HepG2 (cell line): ENCODE results near the gene CDR2L. TPM values are rescaled to one million over a fixed set of nuclear protein-coding genes. Genes with fewer than 3 reads are reported as not detected.

ENCODE experiments used
- ATAC-seq: fragments of 200-7000 bp; cut with Tn5 transposase; 3 replicates; pipeline ENCODE4 v1.9.1; 2020; ENCODE audit warnings: mild to moderate bottlenecking, moderate library complexity
- BruUV-seq: library from RNA; stranded (reverse); fragments of 400-500 nt; replicated peaks from 2 replicates; lab custom pipeline; 2021; lab: Mats Ljungman, UMichigan
- CTCF ChIA-PET: fragments of 300-600 bp; formaldehyde crosslinking; extraction: SDS; loops from one replicate; lab custom pipeline; 2021; ENCODE audit warnings: low total read pairs, inconsistent platforms, low intra/inter-chr PET ratio; lab: Yijun Ruan, JAX
- POLR2A ChIA-PET: fragments of 350-600 bp; sonication (Branson Sonifier 250); formaldehyde crosslinking; loops from one replicate; lab custom pipeline; 2020; ENCODE audit warnings: antibody characterized with exemption, inconsistent platforms; lab: Yijun Ruan, JAX
- DNase-seq: peaks from one replicate; pipeline ENCODE4 v3.0.0-alpha.2; 2015; ENCODE audit warnings: low spot score
- FAIRE-seq: peaks from 3 replicates; lab custom pipeline; 2011; peaks lifted over from hg19 to GRCh38; lab: Jason Lieb, UNC
- H2AFZ ChIP-seq: one replicate; pipeline ENCODE4 v1.6.1; 2011; ENCODE audit warnings: low read length, inconsistent platforms
- H3K27ac ChIP-seq: fragments of 300-600 bp; 3 replicates; pipeline ENCODE4 v1.8.0; 2011; ENCODE audit warnings: mixed run types, mild to moderate bottlenecking, mixed read lengths, low read length, inconsistent platforms; ENCODE audit not compliant: insufficient read depth; ENCODE audit errors: extremely low read length
- H3K27me3 ChIP-seq, 2 experiments: fragments of 200-600 bp in 1 of 2; 2 replicates in 1 of 2; 3 replicates in 1 of 2; pipeline versions ENCODE4 v1.6.0 to v1.8.0; 2011; ENCODE audit warnings: low read length in 2 of 2, mild to moderate bottlenecking in 2 of 2, moderate library complexity in 2 of 2, inconsistent platforms in 1 of 2; ENCODE audit not compliant: insufficient read depth in 2 of 2, control insufficient read depth in 1 of 2
- H3K36me3 ChIP-seq, 2 experiments: fragments of 200-600 bp in 1 of 2; replicated peaks in 1 of 2; 2 replicates in 1 of 2; 3 replicates in 1 of 2; pipeline versions ENCODE4 v1.5.1 to v1.8.0; 2011; ENCODE audit warnings: low read length in 2 of 2, inconsistent platforms in 1 of 2; ENCODE audit not compliant: insufficient read depth in 2 of 2, control insufficient read depth in 1 of 2
- H3K4me1 ChIP-seq: 2 replicates; pipeline ENCODE4 v1.5.1; 2012; ENCODE audit warnings: low read length, inconsistent platforms; ENCODE audit not compliant: insufficient read depth
- H3K4me2 ChIP-seq: 2 replicates; pipeline ENCODE4 v1.6.0; 2011; ENCODE audit warnings: low read depth, low read length, inconsistent platforms
- H3K4me3 ChIP-seq, 3 experiments: fragments of 200-600 bp in 1 of 3; sonication (generic), shearing (Covaris generic) in 1 of 3; replicated peaks in 1 of 3; 2 replicates each; pipeline ENCODE4 v1.5.1; 2011 to 2016; ENCODE audit warnings: low read length in 3 of 3, inconsistent platforms in 2 of 3, low read depth in 2 of 3, mild to moderate bottlenecking in 2 of 3, control low read depth in 1 of 3, mixed read lengths in 1 of 3; ENCODE audit not compliant: insufficient read depth in 1 of 3
- H3K79me2 ChIP-seq: one replicate; pipeline ENCODE4 v1.6.1; 2011; ENCODE audit warnings: low read length, inconsistent platforms; ENCODE audit not compliant: insufficient read depth
- H3K9ac ChIP-seq: 2 replicates; pipeline ENCODE4 v1.6.0; 2011; ENCODE audit warnings: mild to moderate bottlenecking, low read depth, low read length, inconsistent platforms; ENCODE audit not compliant: insufficient read depth
- H3K9me3 ChIP-seq: 2 replicates; pipeline ENCODE4 v1.5.1; 2012; ENCODE audit warnings: mild to moderate bottlenecking, low read length
- H4K20me1 ChIP-seq: 2 replicates; pipeline ENCODE4 v1.6.0; 2011; ENCODE audit warnings: inconsistent platforms, mild to moderate bottlenecking, low read length, moderate library complexity; ENCODE audit not compliant: insufficient read depth
- EP300 ChIP-seq, 3 experiments: sonication (generic) in 1 of 3; formaldehyde crosslinking in 1 of 3; IDR thresholded peaks; 2 replicates each; pipeline versions ENCODE4 v1.5.1 to v1.6.1; 2011 to 2020; ENCODE audit warnings: low read depth in 2 of 3, low read length in 2 of 3, borderline replicate concordance in 1 of 3, improper control_type of control experiment in 1 of 3, mild to moderate bottlenecking in 1 of 3, missing genetic modification reagents in 1 of 3, moderate library complexity in 1 of 3
- FOXK2 ChIP-seq: fragments of 450-650 bp; IDR thresholded peaks from 2 replicates; pipeline ENCODE4 v1.6.1; 2016
- HMG20A ChIP-seq: IDR thresholded peaks from 2 replicates; pipeline ENCODE4 v1.6.1; 2016; ENCODE audit warnings: borderline replicate concordance
- HOXA9 ChIP-seq: sonication (generic); formaldehyde crosslinking; IDR thresholded peaks from 2 replicates; pipeline ENCODE4 v1.8.1; 2022; ENCODE audit warnings: missing genetic modification reagents, mild to moderate bottlenecking, moderate library complexity, borderline replicate concordance
- IKZF5 ChIP-seq: IDR thresholded peaks from 2 replicates; pipeline ENCODE4 v1.6.1; 2018; ENCODE audit warnings: missing genetic modification reagents, mild to moderate bottlenecking, missing compliant biosample characterization
- JARID2 ChIP-seq: sonication (generic); formaldehyde crosslinking; IDR thresholded peaks from 2 replicates; pipeline ENCODE4 v1.8.1; 2023; ENCODE audit warnings: missing genetic modification reagents, inconsistent platforms; ENCODE audit not compliant: insufficient replicate concordance
- NR3C1 ChIP-seq: sonication (generic); formaldehyde crosslinking; IDR thresholded peaks from 2 replicates; pipeline ENCODE4 v1.4.0; 2020; ENCODE audit warnings: missing genetic modification reagents
- RFX5 ChIP-seq: IDR thresholded peaks from 2 replicates; pipeline ENCODE4 v1.6.1; 2011; ENCODE audit warnings: low read depth, low read length, improper control_type of control experiment
- RNF2 ChIP-seq: fragments of 450-650 bp; conservative IDR thresholded peaks from 2 replicates; pipeline ENCODE4 v1.6.1; 2016; ENCODE audit warnings: low read depth
- RNF219 ChIP-seq: sonication (generic); formaldehyde crosslinking; IDR thresholded peaks from 2 replicates; pipeline ENCODE4 v1.5.0; 2020; ENCODE audit warnings: mild to moderate bottlenecking, missing genetic modification reagents
- SP5 ChIP-seq: IDR thresholded peaks from 2 replicates; pipeline ENCODE4 v1.6.1; 2016; ENCODE audit warnings: low read depth, borderline replicate concordance
- TFDP1 ChIP-seq: IDR thresholded peaks from 2 replicates; pipeline ENCODE4 v1.6.1; 2016; ENCODE audit warnings: missing compliant biosample characterization, missing genetic modification reagents, borderline replicate concordance
- ZBTB4 ChIP-seq: sonication (generic); formaldehyde crosslinking; IDR thresholded peaks from 2 replicates; pipeline ENCODE4 v1.4.0; 2020; ENCODE audit warnings: missing genetic modification reagents, mild to moderate bottlenecking, borderline replicate concordance
- ZC3H13 ChIP-seq: sonication (generic); formaldehyde crosslinking; IDR thresholded peaks from 2 replicates; pipeline ENCODE4 v1.8.1; 2023; ENCODE audit warnings: mild to moderate bottlenecking, missing genetic modification reagents, moderate library complexity
- ZNF678 ChIP-seq: sonication (generic); formaldehyde crosslinking; IDR thresholded peaks from 2 replicates; pipeline ENCODE4 v1.4.0; 2020; ENCODE audit warnings: mild to moderate bottlenecking, missing genetic modification reagents
- WGBS: methylation state at CpG from one replicate; pipeline ENCODE4 v1.1.6; 2017; ENCODE audit warnings: low lambda C conversion rate; 5-methylcytosine and 5-hydroxymethylcytosine counted together
- in situ Hi-C: cut with HindIII; loops from 2 replicates; pipeline ENCODE4 v1.10.0; 2017; ENCODE audit warnings: low pct_unique_long_range_greater_than_20kb; ENCODE audit not compliant: extremely low pct_ligation_motif_present
- intact Hi-C: fragments of 100-400 bp; cut with micrococcal nuclease; formaldehyde crosslinking; loops from one replicate; pipeline ENCODE4 v1.10.0; 2022; ENCODE audit not compliant: unreplicated experiment
- polyA plus RNA-seq, 8 experiments: library from polyadenylated mRNA; depleted of rRNA in 3 of 8; stranded (reverse) in 7 of 8; unstranded in 1 of 8; fragments of >200 nt; fragmentation: Illumina TruSeq in 4 of 8; extraction: Trizol in 4 of 8; gene quantifications; 2 replicates each; pipeline versions ENCODE4 v1.2.1 to v1.2.3, GENCODE V29; 2011 to 2016; ENCODE audit warnings: low read depth in 4 of 8, missing spikeins in 1 of 8, mixed read lengths in 1 of 8; ENCODE audit not compliant: insufficient read depth in 1 of 8
- total RNA-seq, 5 experiments: library from RNA; depleted of rRNA; stranded (reverse); fragments of >200 nt; fragmentation: Illumina TruSeq; extraction: Trizol; gene quantifications; 2 replicates each; pipeline ENCODE4 v1.2.3, GENCODE V29; 2016; ENCODE audit warnings: low read depth in 1 of 5

Gene CDR2L
- total and polyA plus RNA-seq, 2 of the 13 experiments (the other 11 are each of a cell fraction or from before 2014, with no cell fraction given): 1.9 to 2.1 TPM

- FAIRE-seq (no peak), ATAC-seq (no peak), DNase-seq (no peak)
- Histone ChIP-seq H3K9me3 (no peaks in the 10 kb centered on the region), H3K4me3 (no peak overlapping the region), H3K9ac (no peak overlapping the region), H3K27ac (no peak overlapping the region), H3K36me3 (peaks cover 17 to 40% of the 10 kb centered on the region in 2 experiments), H3K4me1 (peaks cover 34% of the 10 kb centered on the region), H2AFZ (no peak overlapping the region), H3K27me3 (no peaks in the 10 kb centered on the region; a peak in 1 of 5 replicates), H3K4me2 (no peak overlapping the region), H4K20me1 (no peaks in the 10 kb centered on the region; the same call in 1 of the 2 replicates), H3K79me2 (peaks cover 16% of the 10 kb centered on the region)
- BruUV-seq: no TSS peak
- in situ Hi-C loops (no loop called here), intact Hi-C loops (no loop called here)
- WGBS: 97% methylated on average over 2 of the region's 2 CpGs
- ChIA-PET CTCF (no interaction called here), POLR2A (interaction anchor here (1.3 kb wide), 1 partner anchor 58 kb away, joined by 3 read pairs; the partner anchor contains the start of gene ARMC7)
- no peak for TF ChIP-seq FOXK2
- TF ChIP-seq TFDP1 (CRISPR knock-in tag): no peak
- no peak for TF ChIP-seq RFX5
- no peak for TF ChIP-seq IKZF5 (CRISPR knock-in tag)
- no peak for TF ChIP-seq HOXA9 (CRISPR knock-in tag)
- no peak for TF ChIP-seq ZBTB4
- TF ChIP-seq NR3C1: no peak
- TF ChIP-seq HMG20A (CRISPR knock-in tag): no peak
- TF ChIP-seq JARID2 (CRISPR knock-in tag): no peak
- TF ChIP-seq ZC3H13 (CRISPR knock-in tag): no peak
- no peak for TF ChIP-seq SP5
- no peak for TF ChIP-seq RNF219 (CRISPR knock-in tag)
- no peak for TF ChIP-seq ZNF678 (CRISPR knock-in tag)
- TF ChIP-seq RNF2: no peak
- TF ChIP-seq EP300 (IDR thresholded peaks at IDR 0.05; ENCODE audit: low read depth in 2 of 2, low read length in 2 of 2): no peak
- no peak for TF ChIP-seq EP300 (CRISPR knock-in tag; IDR thresholded peaks at IDR 0.05; ENCODE audit: borderline replicate concordance)
These were observed 64.5 kb downstream of the CDR2L start for GRCh38 chr17:75051941-75052340.
